ENCODE measurements around the gene SPART.
A peak's percentile ranks its signal among the peaks of the same experiment; 100 is the strongest.
"Not testable (repeated sequence)": the region's sequence is repeated elsewhere in the genome, so short reads cannot be mapped to it uniquely, and the experiment has no call there.

Gene SPART

DNA sequence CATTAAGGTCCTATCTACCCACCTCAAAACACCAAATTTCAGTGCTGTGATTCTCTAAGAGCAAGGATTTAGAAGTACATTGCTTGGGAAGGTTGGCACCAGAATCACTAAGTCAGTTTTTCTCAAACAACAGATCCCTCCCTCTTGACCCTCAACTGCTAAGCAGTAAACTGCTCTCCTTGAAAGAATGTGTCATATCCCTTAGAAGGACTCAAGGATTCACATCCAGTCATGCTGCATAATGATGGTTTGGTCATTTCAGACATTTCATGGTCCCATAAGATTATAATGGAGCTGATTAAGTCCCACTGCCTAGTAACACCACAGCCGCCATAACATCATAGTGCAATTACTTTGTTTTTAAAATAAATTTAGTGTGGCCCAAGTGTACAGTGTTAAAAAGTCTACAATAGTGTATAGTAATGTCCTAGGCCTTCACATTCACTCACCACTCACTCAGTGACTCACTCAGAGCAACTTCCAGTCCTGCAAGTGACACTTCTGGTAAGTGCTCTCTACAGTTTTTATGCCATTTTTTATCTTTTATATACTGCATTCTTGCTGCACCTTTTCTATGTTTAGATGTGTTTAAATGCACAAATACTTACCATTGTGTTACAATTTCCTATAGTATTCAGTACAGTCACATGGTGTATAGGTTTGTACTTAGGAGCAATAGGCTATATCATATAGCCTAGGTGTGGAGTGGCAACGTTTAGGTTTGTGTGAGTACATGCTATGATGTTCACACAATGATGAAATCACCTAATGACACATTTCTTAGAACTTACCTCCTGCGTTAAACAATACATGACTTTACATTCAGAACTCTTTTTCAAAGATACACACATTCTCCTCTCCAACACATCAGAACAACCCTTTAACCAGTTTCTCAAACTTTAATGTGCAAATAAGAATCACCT is 32.9 kb downstream of the SPART start:
- DNase-seq = no peak

GRCh38 chr13:36310417-36311108 is 35.6 kb downstream of the SPART start:
- DNase-seq = peak; percentile 36 to 68

DNA sequence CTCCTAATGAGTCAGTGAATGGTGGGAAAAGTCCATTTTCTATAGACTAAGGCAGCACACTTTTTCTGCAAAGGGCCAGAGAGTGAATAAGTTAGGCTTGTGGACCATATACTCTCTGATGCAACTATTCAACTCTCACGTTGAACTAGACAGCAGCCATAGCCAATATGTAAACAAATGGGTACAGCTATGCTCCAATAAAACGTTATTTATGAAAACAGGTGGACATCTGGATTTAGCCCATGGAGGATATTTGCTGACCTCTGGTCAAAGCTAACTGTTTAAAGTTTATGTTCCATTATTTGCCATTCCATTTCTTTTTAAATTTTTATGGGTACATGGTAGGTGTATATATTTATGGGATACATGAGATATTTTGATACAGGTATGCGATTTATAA is 43.9 kb downstream of the SPART start:
- no peak for DNase-seq

- DNase-seq = not testable (repeated sequence)
These were observed 46.7 kb downstream of the SPART start for GRCh38 chr13:36299469-36299868.

DNA sequence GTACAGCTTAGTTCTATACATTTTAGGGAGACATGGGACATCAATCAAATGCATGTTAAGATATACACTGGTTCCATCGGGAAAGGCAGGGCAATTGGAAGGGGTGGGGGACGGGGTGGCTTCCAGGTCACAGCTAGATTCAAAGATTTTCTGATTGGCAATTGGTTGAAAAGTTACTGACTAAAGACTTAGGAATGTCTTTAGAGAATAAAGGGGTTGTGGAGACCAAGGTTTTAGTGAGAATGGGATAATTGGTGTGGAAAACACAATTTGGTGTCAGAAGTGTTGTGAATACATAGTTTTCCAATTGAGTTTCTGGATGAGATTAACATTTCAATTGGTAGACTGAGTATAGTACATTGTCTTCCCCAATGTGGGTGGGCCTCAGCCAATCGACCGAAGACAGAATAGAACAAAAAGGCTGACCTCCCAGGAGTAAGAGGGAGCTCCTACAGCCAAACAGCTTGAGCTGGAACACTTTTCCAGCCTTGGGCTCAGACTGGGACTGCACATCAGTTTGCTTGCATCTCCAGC is 47.6 kb downstream of the SPART start:
- no peak for DNase-seq

DNA sequence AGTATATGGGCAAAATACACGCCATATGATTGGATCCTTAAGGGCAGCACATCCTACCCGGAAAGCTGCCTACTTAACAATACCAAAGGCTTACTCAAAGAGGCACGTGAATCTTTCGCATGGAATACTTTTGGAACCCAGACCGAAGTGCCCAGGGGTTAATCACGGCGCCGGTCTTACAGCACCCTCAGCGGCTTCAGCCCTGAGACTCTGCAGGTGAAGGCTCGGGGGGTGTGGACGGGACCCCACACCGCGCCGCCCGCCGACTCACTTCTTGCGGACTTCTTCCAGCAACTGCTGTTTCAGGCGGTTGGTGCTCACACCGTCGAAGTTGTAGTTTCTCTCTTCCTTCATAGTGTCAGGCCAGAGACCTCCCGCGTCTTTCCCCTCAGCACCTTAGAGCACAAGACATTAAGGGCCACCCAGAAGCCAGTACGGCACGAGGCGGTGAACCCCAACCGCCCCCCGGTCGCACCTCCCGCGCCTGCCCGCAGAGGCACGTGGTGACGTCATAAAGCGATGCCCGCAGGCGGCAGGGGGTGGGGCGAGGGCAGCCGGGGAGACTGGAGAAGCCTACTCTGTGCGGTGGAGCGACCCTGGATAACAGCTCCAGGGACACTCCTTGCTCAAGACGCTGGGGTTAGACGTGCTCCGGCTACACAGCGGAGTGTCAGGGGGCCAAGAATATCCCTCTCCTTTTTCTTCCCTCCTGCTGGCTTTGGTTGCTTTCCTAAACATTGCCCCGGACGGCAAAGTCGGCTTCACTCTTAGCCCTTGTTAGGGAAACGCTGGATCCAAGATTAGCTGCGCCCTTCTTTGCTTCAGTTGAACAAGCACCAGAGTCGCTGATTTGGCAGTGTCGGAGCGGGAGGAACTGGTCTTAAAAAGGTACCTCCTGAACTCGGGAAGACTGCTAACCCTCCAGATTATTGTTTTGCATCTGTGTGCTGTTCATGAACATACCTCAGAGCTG is 48.5 kb downstream of the SPART start, which contains the start of gene CCDC169:
Gene CCDC169 (minus strand): TSS at position 449 of the 973 bp plus-strand sequence. CDS start 95 bp downstream, at position 354.
- DNase-seq = peak; percentile 33 to 38

DNA sequence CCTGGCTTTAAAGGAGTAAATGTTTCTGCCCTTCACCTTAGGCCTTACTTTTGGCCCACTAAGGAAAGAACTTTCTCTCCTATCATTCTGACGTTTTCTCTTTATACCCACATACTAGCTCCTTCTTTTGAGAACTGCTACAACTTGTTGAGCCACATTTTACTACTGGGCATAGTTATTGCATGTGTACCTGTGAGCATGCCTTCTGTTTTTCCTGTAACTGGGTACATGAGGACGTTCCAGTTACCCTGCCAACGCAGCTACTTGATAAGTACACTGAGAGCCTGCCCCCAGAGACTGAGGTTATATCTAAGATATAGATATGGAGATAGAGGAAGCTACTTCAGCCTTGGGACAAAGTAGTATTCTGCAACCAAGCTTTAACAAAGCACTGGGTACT is 52.1 kb downstream of the SPART start:
- no peak for DNase-seq

GRCh38 chr13:36293497-36293896 is 52.7 kb downstream of the SPART start:
- no peak for DNase-seq

GRCh38 chr13:36288794-36289391 is 57.3 kb downstream of the SPART start:
- no peak for DNase-seq

GRCh38 chr13:36286006-36286405 is 60.2 kb downstream of the SPART start:
- no peak for DNase-seq

DNA sequence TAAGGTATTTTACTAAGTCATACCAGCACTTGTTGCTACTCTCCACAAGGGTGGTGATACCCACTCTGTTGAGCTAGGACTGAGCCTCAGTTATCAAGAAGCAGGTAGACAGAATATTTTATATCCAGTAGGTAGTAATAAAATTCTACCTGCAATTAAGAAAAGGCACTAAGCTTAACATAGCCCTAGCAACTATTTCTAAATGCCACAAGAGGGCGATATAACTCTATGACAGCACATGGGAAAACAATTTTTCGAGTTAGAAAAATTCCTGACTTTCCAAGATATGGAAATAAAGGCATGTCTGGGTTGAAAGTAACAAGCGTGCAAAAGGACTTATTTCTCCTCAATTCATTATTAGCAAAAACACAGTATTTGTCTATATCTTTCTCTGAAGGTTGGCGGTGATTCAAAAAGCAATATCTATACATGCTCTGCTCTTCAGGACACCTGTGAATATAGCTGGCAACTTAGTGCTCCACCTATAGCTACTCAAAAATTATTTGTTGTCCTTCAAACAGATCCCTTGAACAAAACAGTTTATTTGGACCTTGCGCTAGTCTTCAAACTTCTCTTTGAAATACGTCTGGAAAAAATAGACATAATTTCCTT is 63.3 kb downstream of the SPART start:
- DNase-seq = peak; percentile 14 to 28

- peak; percentile 31 to 58 for DNase-seq
These were observed 70.8 kb downstream of the SPART start for GRCh38 chr13:36275190-36276002.

DNA sequence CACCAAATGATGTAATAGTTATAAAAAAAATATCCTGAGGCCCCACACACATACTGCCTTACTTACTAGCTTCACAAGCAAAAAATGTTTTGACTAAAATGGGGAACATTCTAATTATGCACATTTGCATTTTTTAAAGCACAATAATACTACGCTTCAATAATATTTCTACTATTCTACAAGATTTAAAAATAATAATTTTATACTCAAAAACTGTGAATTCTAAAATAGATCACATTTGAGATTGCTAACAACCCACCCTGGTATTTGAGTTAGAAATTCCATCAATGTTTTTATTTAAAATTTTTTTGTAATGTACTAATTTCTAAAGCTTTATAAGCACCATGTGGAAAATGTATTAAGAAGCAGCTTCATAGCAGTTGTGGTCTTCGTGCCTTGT is 72.8 kb downstream of the SPART start:
- no peak for DNase-seq

GRCh38 chr13:36261976-36262375 is 84.2 kb downstream of the SPART start:
- no peak for DNase-seq

- no peak for DNase-seq
These were observed 85.2 kb downstream of the SPART start for GRCh38 chr13:36261011-36261410.

GRCh38 chr13:36259361-36260137 is 86.6 kb downstream of the SPART start:
- DNase-seq = no peak

GRCh38 chr13:36258831-36259230 is 87.4 kb downstream of the SPART start:
- no peak for DNase-seq

Data from inflammatory macrophage (primary cell).